IPS DF 19.7 (cell line): Measurements from ENCODE around the gene ANKRD65.

ENCODE experiments used
- DNase-seq: peaks from one replicate; pipeline ENCODE4 v3.0.0-alpha.2; 2013; ENCODE audit warnings: low read depth, low spot score

Gene ANKRD65

GRCh38 chr1:1442069-1442770 lies 21.1 kb upstream of the ANKRD65 start:
- no peak for DNase-seq

- DNase-seq = no peak
These were observed 20.2 kb upstream of the ANKRD65 start for GRCh38 chr1:1441002-1441888.

- no peak for DNase-seq
These were observed 19.4 kb upstream of the ANKRD65 start for GRCh38 chr1:1440262-1441001.

- DNase-seq = no peak
These were observed 18.6 kb upstream of the ANKRD65 start for GRCh38 chr1:1439546-1440261.

- no peak for DNase-seq
These were observed 17.7 kb upstream of the ANKRD65 start for GRCh38 chr1:1438531-1439381.

- DNase-seq = no peak
These were observed 16.9 kb upstream of the ANKRD65 start for GRCh38 chr1:1437904-1438376.

- DNase-seq = no peak
These were observed 16.2 kb upstream of the ANKRD65 start for GRCh38 chr1:1437033-1437903.

GRCh38 chr1:1436630-1437032 lies 15.6 kb upstream of the ANKRD65 start:
- no peak for DNase-seq

- no peak for DNase-seq
These were observed 15.0 kb upstream of the ANKRD65 start for GRCh38 chr1:1435911-1436629.

GRCh38 chr1:1435106-1435903 lies 14.2 kb upstream of the ANKRD65 start, which contains the start of gene VWA1:
VWA1 (plus strand) TSS chr1:1435690; CDS start chr1:1435749, 59 bp downstream.
- DNase-seq = no peak

GRCh38 chr1:1434824-1435105 lies 13.7 kb upstream of the ANKRD65 start:
- no peak for DNase-seq

- no peak for DNase-seq
These were observed 13.2 kb upstream of the ANKRD65 start for GRCh38 chr1:1434131-1434823.

GRCh38 chr1:1433804-1434130 lies 12.7 kb upstream of the ANKRD65 start:
- no peak for DNase-seq

GRCh38 chr1:1432951-1433803 lies 12.1 kb upstream of the ANKRD65 start:
- no peak for DNase-seq

- DNase-seq = no peak
These were observed 11.3 kb upstream of the ANKRD65 start for GRCh38 chr1:1432274-1432950.

GRCh38 chr1:1431845-1432273 lies 10.8 kb upstream of the ANKRD65 start:
- no peak for DNase-seq
